GM12878 (cell line): ENCODE results near the gene RETREG3. TPM values are rescaled to one million over a fixed set of nuclear protein-coding genes. Genes with fewer than 3 reads are reported as not detected.
A peak's percentile ranks its signal among the peaks of the same experiment; 100 is the strongest.
"Not testable (repeated sequence)": the region's sequence is repeated elsewhere in the genome, so short reads cannot be mapped to it uniquely, and the experiment has no call there.

Source experiments
- ATAC-seq: fragments of 200-7000 bp; cut with Tn5 transposase; 3 replicates; pipeline ENCODE4 v1.9.1; 2020; ENCODE audit warnings: mild to moderate bottlenecking, moderate library complexity
- BruUV-seq: library from RNA; stranded (reverse); fragments of 400-500 nt; replicated peaks from 2 replicates; lab custom pipeline; 2021; lab: Mats Ljungman, UMichigan
- CTCF ChIA-PET: fragments of 300-600 bp; sonication (Branson Sonifier 250); formaldehyde crosslinking; extraction: SDS; loops from one replicate; lab custom pipeline; 2021; ENCODE audit warnings: inconsistent platforms; lab: Yijun Ruan, JAX
- POLR2A ChIA-PET: fragments of 350-600 bp; formaldehyde crosslinking; extraction: SDS; loops from one replicate; lab custom pipeline; 2021; ENCODE audit warnings: inconsistent platforms; lab: Charles Lee
- RAD21 ChIA-PET: fragments of 300-600 bp; sonication (Branson Sonifier 250); formaldehyde crosslinking; loops from one replicate; lab custom pipeline; 2023; ENCODE audit warnings: antibody characterized with exemption; ENCODE audit not compliant: unreplicated experiment; lab: Charles Lee
- SMC1A ChIA-PET: fragments of 300-600 bp; sonication (Branson Sonifier 250); formaldehyde crosslinking; loops from one replicate; lab custom pipeline; 2023; ENCODE audit not compliant: unreplicated experiment, uncharacterized antibody; lab: Charles Lee
- DNase-seq: peaks from one replicate; pipeline ENCODE4 v3.0.0-alpha.2; 2011; ENCODE audit warnings: low read depth, low spot score
- FAIRE-seq: peaks from 3 replicates; lab custom pipeline; 2011; peaks lifted over from hg19 to GRCh38; lab: Jason Lieb, UNC
- H2AFZ ChIP-seq: 2 replicates; pipeline ENCODE4 v1.6.0; 2011; ENCODE audit warnings: low read depth, low read length, control low read depth; ENCODE audit not compliant: control insufficient read depth
- H3K27ac ChIP-seq: 2 replicates; pipeline ENCODE4 v1.5.1; 2011; ENCODE audit warnings: control low read depth; ENCODE audit not compliant: control insufficient read depth, insufficient read depth
- H3K27me3 ChIP-seq, 2 experiments: replicated peaks in 1 of 2; 2 replicates each; pipeline versions ENCODE4 v1.6.0 to v1.6.1; 2011; ENCODE audit warnings: low read length in 1 of 2; ENCODE audit not compliant: control insufficient read depth in 2 of 2, insufficient read depth in 2 of 2
- H3K36me3 ChIP-seq, 2 experiments: 2 replicates each; pipeline ENCODE4 v1.5.1; 2011; ENCODE audit warnings: low read length in 1 of 2; ENCODE audit not compliant: control insufficient read depth in 2 of 2, insufficient read depth in 2 of 2
- H3K4me1 ChIP-seq: 2 replicates; pipeline ENCODE4 v1.6.1; 2011; ENCODE audit warnings: mild to moderate bottlenecking, low read length, moderate library complexity, mixed read lengths; ENCODE audit not compliant: control insufficient read depth, insufficient read depth
- H3K4me2 ChIP-seq: 2 replicates; pipeline ENCODE4 v1.6.0; 2011; ENCODE audit warnings: control low read depth; ENCODE audit not compliant: control insufficient read depth, insufficient read depth
- H3K4me3 ChIP-seq: fragments of 200-600 bp; sonication (generic); 2 replicates; pipeline ENCODE4 v1.5.1; 2016
- H3K79me2 ChIP-seq: 2 replicates; pipeline ENCODE4 v1.6.0; 2011; ENCODE audit warnings: low read length; ENCODE audit not compliant: control insufficient read depth, insufficient read depth
- H3K9ac ChIP-seq: 2 replicates; pipeline ENCODE4 v1.8.0; 2011; ENCODE audit warnings: low read length, control low read depth, mixed read lengths; ENCODE audit not compliant: control insufficient read depth, insufficient read depth
- H3K9me3 ChIP-seq: replicated peaks from 3 replicates; pipeline ENCODE4 v1.5.1; 2011; ENCODE audit warnings: mild to moderate bottlenecking, low read length; ENCODE audit not compliant: control insufficient read depth, insufficient read depth
- H4K20me1 ChIP-seq: 2 replicates; pipeline ENCODE4 v1.6.0; 2011; ENCODE audit not compliant: control insufficient read depth, insufficient read depth
- CBFB ChIP-seq: IDR thresholded peaks from 2 replicates; pipeline ENCODE4 v1.6.1; 2016; ENCODE audit warnings: antibody characterized with exemption, low read depth
- NKRF ChIP-seq: fragments of 450-650 bp; conservative IDR thresholded peaks from 2 replicates; pipeline ENCODE4 v1.6.1; 2017; ENCODE audit warnings: mild to moderate bottlenecking, moderate library complexity
- RFX5 ChIP-seq: IDR thresholded peaks from 2 replicates; pipeline ENCODE4 v1.6.1; 2011; ENCODE audit warnings: low read depth, low read length, improper control_type of control experiment
- SREBF1 ChIP-seq: IDR thresholded peaks from 2 replicates; pipeline ENCODE4 v1.6.1; 2012; ENCODE audit warnings: mild to moderate bottlenecking, low read length
- WGBS: methylation state at CpG from one replicate; pipeline ENCODE4 v1.1.6; 2016; ENCODE audit warnings: low lambda C conversion rate; ENCODE audit not compliant: insufficient replicate concordance, insufficient coverage; ENCODE audit errors: missing lambda C conversion rate; 5-methylcytosine and 5-hydroxymethylcytosine counted together
- in situ Hi-C: fragments of 300-500 bp; cut with MboI; formaldehyde crosslinking; loops from 9 replicates; pipeline ENCODE4 v1.14.3; 2018; ENCODE audit warnings: mixed read lengths
- intact Hi-C: fragments of 100-400 bp; cut with micrococcal nuclease; formaldehyde crosslinking; loops from one replicate; pipeline ENCODE4 v1.14.2; 2022; ENCODE audit not compliant: unreplicated experiment
- polyA plus RNA-seq, 11 experiments: library from polyadenylated mRNA; depleted of rRNA in 4 of 11; unstranded in 6 of 11; stranded (reverse) in 5 of 11; fragments of >200 nt; fragmentation: Nextera tagmentation in 4 of 11; fragmentation: Illumina TruSeq in 1 of 11; extraction: Ambion mirVana in 4 of 11; extraction: Trizol in 1 of 11; gene quantifications; 1 replicate in 1 of 11; 2 replicates in 10 of 11; pipeline versions ENCODE4 v1.2.1 to v1.2.3, GENCODE V29; 2011 to 2016; ENCODE audit warnings: inconsistent platforms in 2 of 11, missing spikeins in 2 of 11, low read depth in 1 of 11
- total RNA-seq, 4 experiments: library from RNA; depleted of rRNA in 3 of 4; stranded (reverse); fragments of >200 nt in 3 of 4; fragmentation: Illumina TruSeq in 1 of 4; extraction: Trizol in 1 of 4; gene quantifications; 2 replicates each; pipeline versions ENCODE4 v1.2.1 to v1.2.3, GENCODE V29; 2013 to 2021
- TF ChIP-seq, protein P1 (sequence below): fragments of 450-650 bp; IDR thresholded peaks from 2 replicates; pipeline ENCODE4 v1.6.1; 2017; ENCODE audit warnings: borderline replicate concordance

Gene RETREG3
- total and polyA plus RNA-seq, 10 of the 15 experiments (the other 5 are each of a cell fraction or from before 2014, with no cell fraction given), result 7.0 to 50.6 (median 27.3) TPM

- TF ChIP-seq NKRF (no peak), SREBF1 (no peak), CBFB (no peak), RFX5 (no peak)
- TF ChIP-seq, protein P1, sequence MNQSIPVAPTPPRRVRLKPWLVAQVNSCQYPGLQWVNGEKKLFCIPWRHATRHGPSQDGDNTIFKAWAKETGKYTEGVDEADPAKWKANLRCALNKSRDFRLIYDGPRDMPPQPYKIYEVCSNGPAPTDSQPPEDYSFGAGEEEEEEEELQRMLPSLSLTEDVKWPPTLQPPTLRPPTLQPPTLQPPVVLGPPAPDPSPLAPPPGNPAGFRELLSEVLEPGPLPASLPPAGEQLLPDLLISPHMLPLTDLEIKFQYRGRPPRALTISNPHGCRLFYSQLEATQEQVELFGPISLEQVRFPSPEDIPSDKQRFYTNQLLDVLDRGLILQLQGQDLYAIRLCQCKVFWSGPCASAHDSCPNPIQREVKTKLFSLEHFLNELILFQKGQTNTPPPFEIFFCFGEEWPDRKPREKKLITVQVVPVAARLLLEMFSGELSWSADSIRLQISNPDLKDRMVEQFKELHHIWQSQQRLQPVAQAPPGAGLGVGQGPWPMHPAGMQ, result no peak
These were observed 55.9 kb downstream of the RETREG3 start (continued) for GRCh38 chr17:42553161-42553818.

DNA sequence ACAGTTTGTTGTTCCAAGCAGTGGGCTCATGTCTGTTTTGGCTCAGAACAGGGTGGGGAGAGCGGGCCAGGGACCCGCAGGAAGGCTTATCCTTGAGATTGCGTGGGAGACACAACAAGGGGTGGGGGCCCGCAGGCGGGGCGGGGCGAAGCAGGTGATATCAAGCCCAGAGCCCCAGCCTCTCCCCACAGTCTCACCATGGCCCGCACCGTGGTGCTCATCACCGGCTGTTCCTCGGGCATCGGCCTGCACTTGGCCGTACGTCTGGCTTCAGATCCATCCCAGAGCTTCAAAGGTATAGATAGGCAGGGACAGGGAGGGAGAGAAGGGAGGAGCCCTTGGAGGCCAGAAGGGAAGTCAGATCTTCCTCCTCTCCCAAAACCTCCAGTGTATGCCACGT lies 56.4 kb downstream of the RETREG3 start, which contains the start of gene HSD17B1:
Gene HSD17B1, plus strand, starts transcription at position 188 of the 400 bp plus-strand sequence. Its CDS starts 11 bp downstream, at position 199.
- ATAC-seq, H3K27me3 ChIP-seq, H2AFZ ChIP-seq, POLR2A ChIA-PET, H4K20me1 ChIP-seq, in situ Hi-C loops, H3K27ac ChIP-seq, RAD21 ChIA-PET, SMC1A ChIA-PET, intact Hi-C loops, DNase-seq, H3K9me3 ChIP-seq, H3K36me3 ChIP-seq, FAIRE-seq, BruUV-seq: not testable (repeated sequence)
- CTCF ChIA-PET, result interaction anchor here (1.3 to 1.8 kb wide), 2 partner anchors 16 to 22 kb away, joined by 4 to 7 read pairs; partner anchors contain the start of gene NAGLU
- Histone ChIP-seq H3K4me2 (peak within 1 kb of the TSS; percentile 89), H3K4me1 (peaks cover 11% of the 10 kb centered on the region), H3K9ac (peak within 1 kb of the TSS; percentile 75), H3K4me3 (peak within 1 kb of the TSS; percentile 94), H3K79me2 (peaks cover 16% of the 10 kb centered on the region)
- 96% methylated on average over 8 of the region's 15 CpGs for WGBS
